ENCODE measurements around the gene CIAO2A.
"Not testable (repeated sequence)": the region's sequence is repeated elsewhere in the genome, so short reads cannot be mapped to it uniquely, and the experiment has no call there.

The CIAO2A gene

GRCh38 chr15:64110950-64111678, 17.5 kb upstream of the CIAO2A start:
- Histone ChIP-seq H3F3A (ENCODE audit: insufficient read depth, low read length) (no peaks in the 10 kb centered on the region), H3K27ac (ENCODE audit: low read length) (no peak overlapping the region), H3K36me3 (replicated peaks; ENCODE audit: insufficient read depth, low read length) (0 out of 2 replicates have a peak, but pooled peaks cover 4% of the 10 kb centered on the region), H3K79me2 (ENCODE audit: low read length) (peaks cover 73% of the 10 kb centered on the region), H3K9me3 (replicated peaks; ENCODE audit: insufficient read depth, low read length) (no peaks in the 10 kb centered on the region), H3K9ac (ENCODE audit: low read length) (no peak overlapping the region), H2AFZ (ENCODE audit: low read length) (no peak overlapping the region), H4K20me1 (ENCODE audit: insufficient read depth, low read length) (peaks cover 10% of the 10 kb centered on the region; the same call in 1 of the 2 replicates), H3K9me2 (replicated peaks; ENCODE audit: insufficient read depth, low read length) (no peaks in the 10 kb centered on the region), H3K27me3 (replicated peaks; ENCODE audit: insufficient read depth, low read length) (no peaks in the 10 kb centered on the region), H3K4me3 (ENCODE audit: low read length) (no peak overlapping the region), H3K4me2 (ENCODE audit: low read depth, low read length) (no peak overlapping the region), H3K4me1 (ENCODE audit: low read length) (peaks cover 11% of the 10 kb centered on the region)
- TF ChIP-seq, protein P1, sequence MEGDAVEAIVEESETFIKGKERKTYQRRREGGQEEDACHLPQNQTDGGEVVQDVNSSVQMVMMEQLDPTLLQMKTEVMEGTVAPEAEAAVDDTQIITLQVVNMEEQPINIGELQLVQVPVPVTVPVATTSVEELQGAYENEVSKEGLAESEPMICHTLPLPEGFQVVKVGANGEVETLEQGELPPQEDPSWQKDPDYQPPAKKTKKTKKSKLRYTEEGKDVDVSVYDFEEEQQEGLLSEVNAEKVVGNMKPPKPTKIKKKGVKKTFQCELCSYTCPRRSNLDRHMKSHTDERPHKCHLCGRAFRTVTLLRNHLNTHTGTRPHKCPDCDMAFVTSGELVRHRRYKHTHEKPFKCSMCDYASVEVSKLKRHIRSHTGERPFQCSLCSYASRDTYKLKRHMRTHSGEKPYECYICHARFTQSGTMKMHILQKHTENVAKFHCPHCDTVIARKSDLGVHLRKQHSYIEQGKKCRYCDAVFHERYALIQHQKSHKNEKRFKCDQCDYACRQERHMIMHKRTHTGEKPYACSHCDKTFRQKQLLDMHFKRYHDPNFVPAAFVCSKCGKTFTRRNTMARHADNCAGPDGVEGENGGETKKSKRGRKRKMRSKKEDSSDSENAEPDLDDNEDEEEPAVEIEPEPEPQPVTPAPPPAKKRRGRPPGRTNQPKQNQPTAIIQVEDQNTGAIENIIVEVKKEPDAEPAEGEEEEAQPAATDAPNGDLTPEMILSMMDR (IDR thresholded peaks at IDR 0.05; ENCODE audit: low read length) = no peak
- TF ChIP-seq EZH2 (optimal IDR thresholded peaks at IDR 0.05; ENCODE audit: low read depth, low read length) (no peak), EZH2phosphoT487 (IDR thresholded peaks at IDR 0.05; ENCODE audit: low read length) (no peak)
- DNase-seq = no peak

DNA sequence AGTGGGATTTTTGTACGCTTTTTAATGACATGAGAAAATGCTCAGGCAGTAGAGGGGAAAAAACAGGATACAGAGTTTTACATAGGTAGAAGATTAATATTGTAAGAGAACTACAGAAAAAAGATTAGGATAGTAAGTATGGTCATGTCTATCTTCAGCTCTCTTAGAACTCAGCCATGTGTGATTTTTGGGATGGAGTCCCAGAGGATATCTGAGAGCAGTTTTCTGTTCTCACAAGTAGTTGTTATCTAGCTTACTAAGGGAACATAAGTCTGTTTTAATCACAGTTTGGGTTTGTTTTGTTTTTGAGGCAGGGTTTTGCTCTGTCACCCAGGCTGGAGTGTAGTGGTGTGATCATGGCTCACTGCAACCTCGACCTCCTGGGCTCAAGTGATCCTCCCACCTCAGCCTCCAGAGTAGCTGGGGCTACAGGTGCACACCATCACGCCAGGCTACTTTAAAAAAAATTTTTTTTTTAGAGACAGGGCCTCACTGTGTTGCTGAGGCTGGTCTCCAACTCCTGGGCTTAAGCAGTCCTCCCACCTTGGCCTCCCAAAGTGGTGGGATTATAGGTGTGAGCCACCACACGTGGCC, 16.6 kb upstream of the CIAO2A start:
- peaks cover 11% of the 10 kb centered on the region for H3K4me1 ChIP-seq (ENCODE audit: low read length)
- not testable (repeated sequence) for H4K20me1 ChIP-seq (ENCODE audit: insufficient read depth, low read length)

DNA sequence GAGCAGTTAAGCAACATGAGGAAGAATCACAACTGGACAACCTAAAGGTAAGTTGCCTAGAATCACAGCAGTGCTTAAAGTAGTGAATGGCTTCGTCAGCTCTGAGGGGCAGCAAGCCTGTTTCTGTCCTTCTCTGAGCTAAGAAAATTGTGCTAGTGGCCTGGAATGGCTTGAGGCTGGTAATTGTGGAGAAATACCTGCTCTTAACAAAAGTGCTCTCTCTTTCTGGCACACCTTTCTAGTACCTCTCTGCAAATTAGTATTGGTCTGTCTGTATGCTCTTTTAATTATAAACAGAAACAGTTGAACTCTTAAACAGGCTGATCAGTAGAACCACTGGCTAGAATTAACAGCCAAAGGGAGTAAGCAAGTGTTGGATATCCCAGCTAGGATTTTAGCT, 13.7 kb upstream of the CIAO2A start:
- Histone ChIP-seq H2AFZ (ENCODE audit: low read length) (no peak overlapping the region), H3K4me3 (ENCODE audit: low read length) (no peak overlapping the region), H3K9me2 (replicated peaks; ENCODE audit: insufficient read depth, low read length) (no peaks in the 10 kb centered on the region), H3K9me3 (replicated peaks; ENCODE audit: insufficient read depth, low read length) (no peaks in the 10 kb centered on the region), H3K79me2 (ENCODE audit: low read length) (peaks cover 98% of the 10 kb centered on the region), H3K4me2 (ENCODE audit: low read depth, low read length) (no peak overlapping the region), H3K9ac (ENCODE audit: low read length) (no peak overlapping the region), H3K36me3 (replicated peaks; ENCODE audit: insufficient read depth, low read length) (no peaks in the 10 kb centered on the region), H4K20me1 (ENCODE audit: insufficient read depth, low read length) (peaks cover 12% of the 10 kb centered on the region; the same call in 1 of the 2 replicates), H3K27me3 (replicated peaks; ENCODE audit: insufficient read depth, low read length) (no peaks in the 10 kb centered on the region), H3K27ac (ENCODE audit: low read length) (no peak overlapping the region), H3F3A (ENCODE audit: insufficient read depth, low read length) (no peaks in the 10 kb centered on the region), H3K4me1 (ENCODE audit: low read length) (peaks cover 11% of the 10 kb centered on the region)
- DNase-seq = no peak
- TF ChIP-seq EZH2phosphoT487 (IDR thresholded peaks at IDR 0.05; ENCODE audit: low read length) (no peak), EZH2 (optimal IDR thresholded peaks at IDR 0.05; ENCODE audit: low read depth, low read length) (no peak)
- TF ChIP-seq, protein P1 (IDR thresholded peaks at IDR 0.05; ENCODE audit: low read length) = no peak

More for the DNA sequence above, 16.6 kb upstream of the CIAO2A start:
- H3K36me3 ChIP-seq (replicated peaks; ENCODE audit: insufficient read depth, low read length); H3K9me3 ChIP-seq (replicated peaks; ENCODE audit: insufficient read depth, low read length); H3K27ac ChIP-seq (ENCODE audit: low read length); H3K4me3 ChIP-seq (ENCODE audit: low read length); H3K9me2 ChIP-seq (replicated peaks; ENCODE audit: insufficient read depth, low read length); H3K4me2 ChIP-seq (ENCODE audit: low read depth, low read length); H3F3A ChIP-seq (ENCODE audit: insufficient read depth, low read length); H2AFZ ChIP-seq (ENCODE audit: low read length); DNase-seq; H3K27me3 ChIP-seq (replicated peaks; ENCODE audit: insufficient read depth, low read length); H3K9ac ChIP-seq (ENCODE audit: low read length): not testable (repeated sequence)
- peaks cover 80% of the 10 kb centered on the region for H3K79me2 ChIP-seq (ENCODE audit: low read length)

All from MM.1S (cell line).